ENCODE data around the gene CDC42. TPM values are rescaled to one million over a fixed set of nuclear protein-coding genes. Genes with fewer than 3 reads are reported as not detected.

CDC42 gene
- total and polyA plus RNA-seq, 2 of the 13 experiments (the other 11 are each of a cell fraction or from before 2014, with no cell fraction given) = 138 to 237 TPM

- no peak for TF ChIP-seq ZNF782 (CRISPR knock-in tag; IDR thresholded peaks at IDR 0.05; ENCODE audit: borderline replicate concordance)
- TF ChIP-seq ZNF644 (CRISPR knock-in tag; IDR thresholded peaks at IDR 0.05; ENCODE audit: low read depth) = no peak
- TF ChIP-seq, protein P1, sequence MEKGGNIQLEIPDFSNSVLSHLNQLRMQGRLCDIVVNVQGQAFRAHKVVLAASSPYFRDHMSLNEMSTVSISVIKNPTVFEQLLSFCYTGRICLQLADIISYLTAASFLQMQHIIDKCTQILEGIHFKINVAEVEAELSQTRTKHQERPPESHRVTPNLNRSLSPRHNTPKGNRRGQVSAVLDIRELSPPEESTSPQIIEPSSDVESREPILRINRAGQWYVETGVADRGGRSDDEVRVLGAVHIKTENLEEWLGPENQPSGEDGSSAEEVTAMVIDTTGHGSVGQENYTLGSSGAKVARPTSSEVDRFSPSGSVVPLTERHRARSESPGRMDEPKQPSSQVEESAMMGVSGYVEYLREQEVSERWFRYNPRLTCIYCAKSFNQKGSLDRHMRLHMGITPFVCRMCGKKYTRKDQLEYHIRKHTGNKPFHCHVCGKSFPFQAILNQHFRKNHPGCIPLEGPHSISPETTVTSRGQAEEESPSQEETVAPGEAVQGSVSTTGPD (CRISPR knock-in tag; IDR thresholded peaks at IDR 0.05) = no peak
- no peak for TF ChIP-seq SIX4 (CRISPR knock-in tag; IDR thresholded peaks at IDR 0.05)
- TF ChIP-seq ZNF432 (CRISPR knock-in tag; IDR thresholded peaks at IDR 0.05; ENCODE audit: borderline replicate concordance) = no peak
Observed at GRCh38 chr1:22127731-22128130, 75.2 kb downstream of the CDC42 start (continued).

DNA sequence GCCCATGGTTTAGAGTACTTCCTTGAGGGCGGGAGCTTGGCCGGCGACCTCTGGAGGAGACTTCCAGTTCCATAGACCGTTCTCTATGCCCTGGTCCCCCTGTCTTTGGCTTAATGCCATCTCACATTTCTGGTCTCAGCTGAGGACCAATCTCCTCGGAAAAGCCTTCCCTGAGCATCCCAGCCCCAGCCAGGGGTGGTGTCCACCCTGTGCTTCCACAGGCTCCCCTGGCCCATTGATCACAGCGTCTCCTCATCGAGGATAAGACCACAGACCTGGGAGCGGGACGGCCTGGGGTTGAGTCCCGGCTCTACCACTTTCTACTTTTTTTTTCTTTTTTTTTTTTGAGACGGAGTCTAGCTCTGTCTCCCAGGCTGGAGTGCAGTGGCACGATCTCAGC lies 75.9 kb downstream of the CDC42 start:
- in situ Hi-C loops (cut with HindIII; ENCODE audit: extremely low pct_ligation_motif_present, low pct_unique_long_range_greater_than_20kb) = no loop called here
- Histone ChIP-seq H3K79me2 (ENCODE audit: insufficient read depth, low read length) (no peaks in the 10 kb centered on the region), H3K4me2 (ENCODE audit: low read depth, low read length) (no peak overlapping the region), H3K27me3 (ENCODE audit: control insufficient read depth in 1 of 2, insufficient read depth in 2 of 2, low read length in 2 of 2) (peaks cover 3 to 14% of the 10 kb centered on the region in 2 experiments; a peak in 3 of 5 replicates), H3K4me1 (ENCODE audit: insufficient read depth, low read length) (no peaks in the 10 kb centered on the region), H3K4me3 (replicated peaks in 1 of 3; ENCODE audit: insufficient read depth in 1 of 3, low read depth in 2 of 3, low read length in 3 of 3) (no peak overlapping the region), H3K36me3 (replicated peaks in 1 of 2; ENCODE audit: control insufficient read depth in 1 of 2, insufficient read depth in 2 of 2, low read length in 2 of 2) (no peaks in the 10 kb centered on the region), H3K9me3 (ENCODE audit: low read length) (no peaks in the 10 kb centered on the region), H3K9ac (ENCODE audit: insufficient read depth, low read depth, low read length) (no peak overlapping the region), H2AFZ (ENCODE audit: low read length) (no peak overlapping the region), H3K27ac (ENCODE audit: extremely low read length, insufficient read depth, low read length) (no peak overlapping the region), H4K20me1 (ENCODE audit: insufficient read depth, low read length) (no peaks in the 10 kb centered on the region; the same call in 1 of the 2 replicates)
- no peak for TF ChIP-seq TBX2 (CRISPR knock-in tag; IDR thresholded peaks at IDR 0.05; ENCODE audit: borderline replicate concordance)
- TF ChIP-seq BRD4 (CRISPR knock-in tag; IDR thresholded peaks at IDR 0.05) = no peak
- no peak for TF ChIP-seq TCF7 (IDR thresholded peaks at IDR 0.05; ENCODE audit: low read depth)
- no peak for TF ChIP-seq HMG20A (CRISPR knock-in tag; IDR thresholded peaks at IDR 0.05; ENCODE audit: borderline replicate concordance)
- TF ChIP-seq ISX (CRISPR knock-in tag; conservative IDR thresholded peaks at IDR 0.05) = no peak
- TF ChIP-seq ZFP36L1 (CRISPR knock-in tag; IDR thresholded peaks at IDR 0.05) = no peak
- no peak for TF ChIP-seq ELF1 (CRISPR knock-in tag; IDR thresholded peaks at IDR 0.05)
- no TSS peak for BruUV-seq (replicated peaks)
- DNase-seq (ENCODE audit: low spot score) = no peak
- intact Hi-C loops (cut with micrococcal nuclease; ENCODE audit: unreplicated experiment) = no loop called here
- FAIRE-seq = no peak
- 58% methylated on average over 12 of the region's 12 CpGs for WGBS (ENCODE audit: low lambda C conversion rate)
- POLR2A ChIA-PET = no interaction called here
- CTCF ChIA-PET (ENCODE audit: low intra/inter-chr PET ratio, low total read pairs) = no interaction called here
- no peak for ATAC-seq

Data from HepG2 (cell line).